GM12878 (cell line): ENCODE results near the gene BATF3. TPM values are rescaled to one million over a fixed set of nuclear protein-coding genes. Genes with fewer than 3 reads are reported as not detected.

Source experiments
- CTCF ChIP-seq, 3 experiments: IDR thresholded peaks in 2 of 3; conservative IDR thresholded peaks in 1 of 3; 2 replicates each; pipeline ENCODE4 v1.5.1; 2011; ENCODE audit warnings: low read depth in 3 of 3, low read length in 3 of 3, mild to moderate bottlenecking in 3 of 3, control low read depth in 2 of 3, moderate library complexity in 2 of 3, inconsistent platforms in 1 of 3, mixed read lengths in 1 of 3; ENCODE audit not compliant: control insufficient read depth in 2 of 3, insufficient read depth in 1 of 3; ENCODE audit errors: extremely low read depth in 1 of 3
- FOXK2 ChIP-seq: fragments of 450-650 bp; IDR thresholded peaks from 2 replicates; pipeline ENCODE4 v1.6.1; 2017; ENCODE audit warnings: mild to moderate bottlenecking, moderate library complexity
- GATAD2B ChIP-seq: fragments of 450-650 bp; conservative IDR thresholded peaks from 2 replicates; pipeline ENCODE4 v1.6.1; 2017; ENCODE audit warnings: low read depth, mild to moderate bottlenecking, moderate library complexity
- NKRF ChIP-seq: fragments of 450-650 bp; conservative IDR thresholded peaks from 2 replicates; pipeline ENCODE4 v1.6.1; 2017; ENCODE audit warnings: mild to moderate bottlenecking, moderate library complexity
- RBBP5 ChIP-seq: fragments of 200-600 bp; sonication (generic); conservative IDR thresholded peaks from 2 replicates; pipeline ENCODE4 v1.6.1; 2016
- SPI1 ChIP-seq: IDR thresholded peaks from 2 replicates; pipeline ENCODE4 v1.6.1; 2011; ENCODE audit warnings: low read depth, mild to moderate bottlenecking, low read length, moderate library complexity, borderline replicate concordance; ENCODE audit not compliant: insufficient read depth
- ZBTB11 ChIP-seq: fragments of 450-650 bp; formaldehyde crosslinking; IDR thresholded peaks from 2 replicates; pipeline ENCODE4 v1.5.0; 2022; ENCODE audit warnings: mild to moderate bottlenecking, missing genetic modification characterization
- ZBTB40 ChIP-seq: fragments of 450-650 bp; IDR thresholded peaks from 2 replicates; pipeline ENCODE4 v1.6.1; 2016; ENCODE audit warnings: mild to moderate bottlenecking, moderate library complexity, borderline replicate concordance
- ZNF622 ChIP-seq: fragments of 450-650 bp; IDR thresholded peaks from 2 replicates; pipeline ENCODE4 v1.6.1; 2017; ENCODE audit warnings: mild to moderate bottlenecking, inconsistent platforms
- ZSCAN29 ChIP-seq: fragments of 450-650 bp; IDR thresholded peaks from 2 replicates; pipeline ENCODE4 v1.6.1; 2017; ENCODE audit warnings: mild to moderate bottlenecking, moderate library complexity
- polyA plus RNA-seq, 11 experiments: library from polyadenylated mRNA; depleted of rRNA in 4 of 11; unstranded in 6 of 11; stranded (reverse) in 5 of 11; fragments of >200 nt; fragmentation: Nextera tagmentation in 4 of 11; fragmentation: Illumina TruSeq in 1 of 11; extraction: Ambion mirVana in 4 of 11; extraction: Trizol in 1 of 11; gene quantifications; 1 replicate in 1 of 11; 2 replicates in 10 of 11; pipeline versions ENCODE4 v1.2.1 to v1.2.3, GENCODE V29; 2011 to 2016; ENCODE audit warnings: inconsistent platforms in 2 of 11, missing spikeins in 2 of 11, low read depth in 1 of 11
- total RNA-seq, 4 experiments: library from RNA; depleted of rRNA in 3 of 4; stranded (reverse); fragments of >200 nt in 3 of 4; fragmentation: Illumina TruSeq in 1 of 4; extraction: Trizol in 1 of 4; gene quantifications; 2 replicates each; pipeline versions ENCODE4 v1.2.1 to v1.2.3, GENCODE V29; 2013 to 2021

The BATF3 gene
- total and polyA plus RNA-seq, 10 of the 15 experiments (the other 5 are each of a cell fraction or from before 2014, with no cell fraction given), result 11.1 to 56.8 (median 30.8) TPM

GRCh38 chr1:212716161-212716560 lies 16.5 kb upstream of the BATF3 start (continued):
- TF ChIP-seq NKRF, result no peak
- no peak for TF ChIP-seq CTCF (IDR thresholded peaks at IDR 0.05 in 2 of 3, conservative IDR thresholded peaks at IDR 0.05 in 1 of 3; ENCODE audit: control insufficient read depth in 2 of 3, extremely low read depth in 1 of 3, insufficient read depth in 1 of 3, low read depth in 3 of 3, low read length in 3 of 3)
- TF ChIP-seq SPI1, result no peak
- no peak for TF ChIP-seq GATAD2B
- no peak for TF ChIP-seq ZNF622
- TF ChIP-seq FOXK2, result no peak
- no peak for TF ChIP-seq RBBP5
- no peak for TF ChIP-seq ZBTB11 (CRISPR knock-in tag)
- no peak for TF ChIP-seq ZBTB40
- no peak for TF ChIP-seq ZSCAN29
